AG04449 (cell line): ENCODE data around the gene EPS8.
"Not testable (repeated sequence)": the region's sequence is repeated elsewhere in the genome, so short reads cannot be mapped to it uniquely, and the experiment has no call there.

Experiments used
- CTCF ChIA-PET: fragments of 350-600 bp; formaldehyde crosslinking; extraction: SDS; loops from one replicate; lab custom pipeline; 2021; ENCODE audit warnings: antibody characterized with exemption; lab: Yijun Ruan, JAX
- POLR2A ChIA-PET: fragments of 400-600, 350-600 bp; formaldehyde crosslinking; extraction: SDS; loops from one replicate; lab custom pipeline; 2020; ENCODE audit warnings: antibody characterized with exemption, inconsistent platforms; lab: Yijun Ruan, JAX
- DNase-seq: peaks from one replicate; pipeline ENCODE4 v3.0.0-alpha.2; 2010; ENCODE audit warnings: low read depth, low spot score
- H3K4me3 ChIP-seq: 2 replicates; pipeline ENCODE4 v1.5.1; 2011; ENCODE audit warnings: low read depth, mild to moderate bottlenecking, control low read depth, low read length
- TF ChIP-seq, protein P1 (sequence below): IDR thresholded peaks from one replicate; pipeline ENCODE4 v1.5.1; 2011; ENCODE audit warnings: mild to moderate bottlenecking, moderate library complexity, low read length, control low read depth, inconsistent platforms; ENCODE audit not compliant: insufficient read depth; ENCODE audit errors: missing control alignments

The EPS8 gene

DNA sequence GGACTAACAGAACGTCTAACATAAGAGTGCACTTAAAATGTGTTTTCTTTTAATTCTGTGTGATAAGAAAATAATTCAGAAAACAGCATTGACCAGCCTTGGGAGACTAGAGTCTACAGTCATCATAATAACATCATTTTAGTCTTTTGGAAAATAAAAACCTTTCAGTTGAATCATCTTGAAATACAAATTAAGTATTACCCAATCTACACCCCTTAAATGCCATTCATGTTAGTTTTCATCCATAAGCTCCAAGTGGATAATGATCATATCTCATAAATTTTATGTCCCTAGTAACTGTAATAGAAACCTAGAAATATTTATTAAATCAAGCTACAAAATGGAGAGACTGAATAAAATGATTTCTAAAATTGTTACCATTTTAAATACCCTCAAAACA, 32.4 kb downstream of the EPS8 start:
- TF ChIP-seq, protein P1, sequence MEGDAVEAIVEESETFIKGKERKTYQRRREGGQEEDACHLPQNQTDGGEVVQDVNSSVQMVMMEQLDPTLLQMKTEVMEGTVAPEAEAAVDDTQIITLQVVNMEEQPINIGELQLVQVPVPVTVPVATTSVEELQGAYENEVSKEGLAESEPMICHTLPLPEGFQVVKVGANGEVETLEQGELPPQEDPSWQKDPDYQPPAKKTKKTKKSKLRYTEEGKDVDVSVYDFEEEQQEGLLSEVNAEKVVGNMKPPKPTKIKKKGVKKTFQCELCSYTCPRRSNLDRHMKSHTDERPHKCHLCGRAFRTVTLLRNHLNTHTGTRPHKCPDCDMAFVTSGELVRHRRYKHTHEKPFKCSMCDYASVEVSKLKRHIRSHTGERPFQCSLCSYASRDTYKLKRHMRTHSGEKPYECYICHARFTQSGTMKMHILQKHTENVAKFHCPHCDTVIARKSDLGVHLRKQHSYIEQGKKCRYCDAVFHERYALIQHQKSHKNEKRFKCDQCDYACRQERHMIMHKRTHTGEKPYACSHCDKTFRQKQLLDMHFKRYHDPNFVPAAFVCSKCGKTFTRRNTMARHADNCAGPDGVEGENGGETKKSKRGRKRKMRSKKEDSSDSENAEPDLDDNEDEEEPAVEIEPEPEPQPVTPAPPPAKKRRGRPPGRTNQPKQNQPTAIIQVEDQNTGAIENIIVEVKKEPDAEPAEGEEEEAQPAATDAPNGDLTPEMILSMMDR = no peak
- DNase-seq = peak; percentile 57
- ChIA-PET CTCF (interaction anchor here (1.0 to 1.8 kb wide), 2 partner anchors 166 to 168 kb away, joined by 3 to 4 read pairs; no protein-coding TSS in a partner anchor), POLR2A (no interaction called here)
- H3K4me3 ChIP-seq = no peak overlapping the region

DNA sequence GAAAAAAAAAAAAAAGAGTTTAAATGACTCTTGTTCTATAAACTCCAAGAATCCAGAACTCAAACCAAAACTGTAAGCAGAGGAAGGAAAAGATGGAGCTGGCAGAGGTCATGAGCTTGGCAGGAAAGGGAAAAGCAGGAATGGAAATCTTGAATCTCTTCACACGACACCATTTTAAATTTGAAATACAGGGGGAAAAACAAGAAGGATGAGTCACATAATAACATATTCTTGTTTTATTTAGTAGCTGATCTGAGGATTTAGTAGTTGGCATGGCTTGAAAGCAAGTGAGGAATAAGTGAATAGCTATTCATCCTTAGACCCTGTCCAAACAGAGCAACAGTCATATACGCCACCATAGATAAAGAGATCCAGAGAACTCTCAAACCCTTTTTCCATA, 35.0 kb downstream of the EPS8 start:
- ChIA-PET POLR2A (no interaction called here), CTCF (interaction anchor here (0.5 to 1.5 kb wide), 5 partner anchors 8 to 170 kb away, joined by 3 to 4 read pairs (median 3); no protein-coding TSS in a partner anchor)
- DNase-seq = no peak
- H3K4me3 ChIP-seq = no peak overlapping the region
- TF ChIP-seq, protein P1 = no peak

DNA sequence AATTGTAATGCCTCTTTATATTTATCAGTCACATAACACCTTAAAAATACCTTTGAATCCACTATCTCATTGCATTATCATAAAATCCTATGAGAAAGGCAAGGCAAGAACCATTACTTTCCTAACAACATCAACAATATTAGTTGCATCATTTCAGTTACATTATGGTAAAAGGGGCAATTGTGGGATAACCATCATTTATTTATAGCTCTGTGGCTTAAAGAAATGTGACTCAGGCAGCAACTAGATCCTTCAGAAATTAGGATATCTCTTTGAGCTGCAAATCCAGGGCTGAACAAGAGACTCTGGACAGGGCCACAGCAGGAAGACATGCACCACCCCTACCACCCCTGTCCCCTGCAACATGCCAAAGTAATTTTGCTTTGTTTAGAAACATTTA, 36.4 kb downstream of the EPS8 start:
- ChIA-PET CTCF (interaction anchor here (1.5 kb wide), 1 partner anchor 20 kb away, joined by 3 read pairs; no protein-coding TSS in a partner anchor), POLR2A (interaction anchor here (0.9 kb wide), 1 partner anchor 36 kb away, joined by 3 read pairs; the partner anchor contains the start of gene EPS8)
- TF ChIP-seq, protein P1 = no peak
- DNase-seq = peak; percentile 37
- no peak overlapping the region for H3K4me3 ChIP-seq

DNA sequence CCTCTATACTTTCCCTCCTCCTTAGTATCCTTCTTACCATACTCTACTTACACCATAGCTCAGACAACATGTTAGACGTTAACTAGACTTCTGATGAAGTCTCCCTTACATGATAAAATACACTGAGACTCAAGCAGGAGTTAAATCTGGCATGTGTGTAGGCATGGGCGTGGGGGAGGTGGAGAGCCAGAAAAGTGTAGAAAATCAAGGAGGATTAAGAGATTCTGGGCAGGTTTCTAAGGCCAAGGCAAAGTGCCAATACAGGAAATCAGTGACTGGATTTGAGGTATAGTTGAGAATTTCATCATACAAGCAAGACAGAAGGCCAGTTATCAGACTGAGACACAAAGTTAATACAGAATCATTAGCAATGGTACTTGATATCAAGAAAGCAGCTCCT, 37.4 kb downstream of the EPS8 start:
- CTCF ChIA-PET = interaction anchor here (1.0 kb wide), 1 partner anchor 104 kb away, joined by 3 read pairs; no protein-coding TSS in a partner anchor
- POLR2A ChIA-PET = no interaction called here
- TF ChIP-seq, protein P1 = no peak

DNA sequence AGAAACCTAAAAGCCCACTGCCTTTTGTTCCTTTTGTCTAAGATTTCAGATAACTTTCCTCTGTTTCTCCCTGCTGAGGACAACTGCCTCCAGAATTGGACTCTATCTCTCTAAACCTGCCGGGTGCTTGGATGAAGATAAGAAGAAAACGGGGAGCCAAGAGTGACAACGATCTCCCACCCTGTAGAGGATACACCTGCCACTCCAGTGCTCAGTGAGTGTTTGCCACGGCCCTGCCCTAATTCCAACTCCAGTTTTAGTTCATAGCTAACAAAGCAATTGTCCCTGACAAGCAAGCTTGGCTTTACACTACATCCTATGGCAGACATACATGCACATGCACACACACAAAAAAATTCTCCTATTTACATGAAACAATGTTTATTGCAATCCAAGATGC, 39.3 kb downstream of the EPS8 start:
- POLR2A ChIA-PET = no interaction called here
- DNase-seq = no peak
- CTCF ChIA-PET = no interaction called here
- H3K4me3 ChIP-seq = no peak overlapping the region
- TF ChIP-seq, protein P1 = no peak

More for the DNA sequence above, 37.4 kb downstream of the EPS8 start:
- no peak overlapping the region for H3K4me3 ChIP-seq
- no peak for DNase-seq

DNA sequence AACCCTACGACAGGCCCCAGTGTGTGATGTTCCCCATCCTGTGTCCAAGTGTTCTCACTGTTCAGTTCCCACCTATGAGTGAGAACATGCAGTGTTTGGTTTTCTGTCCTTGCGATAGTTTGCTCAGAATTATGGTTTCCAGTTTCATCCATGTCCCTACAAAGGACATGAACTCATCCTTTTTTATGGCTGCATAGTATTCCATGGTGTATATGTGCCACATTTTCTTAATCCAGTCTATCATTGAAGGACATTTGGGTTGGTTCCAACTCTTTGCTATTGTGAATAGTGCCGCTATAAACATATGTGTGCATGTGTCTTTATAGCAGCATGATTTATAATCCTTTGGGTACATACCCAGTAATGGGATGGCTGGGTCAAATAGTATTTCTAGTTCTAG, 47.3 kb downstream of the EPS8 start:
- CTCF ChIA-PET, DNase-seq, H3K4me3 ChIP-seq, POLR2A ChIA-PET: not testable (repeated sequence)

DNA sequence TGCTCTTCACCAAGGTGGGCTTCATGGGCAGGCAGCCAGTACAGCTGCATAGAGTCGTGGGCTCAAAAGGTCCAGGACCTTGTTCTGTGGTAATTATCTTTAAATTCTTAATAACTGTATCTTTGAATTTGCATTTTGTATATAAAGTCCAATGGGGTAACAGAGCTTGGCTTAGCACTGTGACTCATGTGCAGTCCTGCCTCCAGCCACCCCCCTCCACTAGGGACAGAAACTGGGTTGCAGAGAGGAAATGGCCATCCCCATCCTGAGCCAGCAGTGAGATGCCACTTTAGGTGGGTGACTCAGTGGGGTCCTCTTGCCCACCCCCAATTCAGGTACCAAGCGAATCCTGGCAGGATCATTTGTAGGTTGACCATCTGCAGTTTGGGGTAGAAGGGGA, 48.1 kb downstream of the EPS8 start:
- CTCF ChIA-PET = interaction anchor here (1.1 kb wide), 1 partner anchor 108 kb away, joined by 3 read pairs; no protein-coding TSS in a partner anchor
- TF ChIP-seq, protein P1 = no peak
- POLR2A ChIA-PET = no interaction called here
- no peak overlapping the region for H3K4me3 ChIP-seq
- DNase-seq = no peak

DNA sequence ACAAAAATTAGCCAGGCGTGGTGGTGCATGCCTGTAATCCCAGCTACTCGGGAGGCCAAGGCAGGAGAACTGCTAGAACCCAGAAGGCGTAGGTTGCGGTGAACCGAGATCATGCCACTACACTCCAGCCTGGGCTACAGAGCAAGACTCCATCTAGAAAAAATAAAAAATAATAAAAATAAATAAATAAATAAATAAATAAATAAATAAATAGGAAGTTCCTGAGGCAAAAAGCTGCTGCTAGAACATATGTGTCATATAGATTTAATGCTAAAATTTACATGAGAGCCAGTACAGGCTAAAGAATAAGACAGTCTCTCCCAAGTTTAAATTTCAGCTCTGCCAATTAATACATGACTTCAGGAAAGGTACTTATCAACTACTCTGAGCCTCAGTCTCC, 48.8 kb downstream of the EPS8 start:
- CTCF ChIA-PET = interaction anchor here (1.1 kb wide), 1 partner anchor 107 kb away, joined by 3 read pairs; no protein-coding TSS in a partner anchor
- DNase-seq, H3K4me3 ChIP-seq, POLR2A ChIA-PET: not testable (repeated sequence)
